H9 (cell line): ENCODE results near the gene SH3RF3. TPM values are rescaled to one million over a fixed set of nuclear protein-coding genes. Genes with fewer than 3 reads are reported as not detected.

Source experiments
- DNase-seq: peaks from one replicate; pipeline ENCODE4 v3.0.0-alpha.2; 2017
- H2AFZ ChIP-seq: one replicate; pipeline ENCODE4 v1.6.1; 2013; ENCODE audit warnings: mild to moderate bottlenecking, low read length, control low read depth, moderate library complexity
- H2AK5ac ChIP-seq: 2 replicates; pipeline ENCODE4 v1.6.1; 2013; ENCODE audit warnings: low read length, control low read depth, mixed read lengths; ENCODE audit not compliant: insufficient read length
- H2BK120ac ChIP-seq: one replicate; pipeline ENCODE4 v1.6.1; 2013; ENCODE audit warnings: low read depth, mild to moderate bottlenecking, low read length, control low read depth, inconsistent platforms; ENCODE audit not compliant: poor library complexity, severe bottlenecking
- H2BK12ac ChIP-seq: 2 replicates; pipeline ENCODE4 v1.6.1; 2013; ENCODE audit warnings: low read length, control low read depth, mixed read lengths, low read depth; ENCODE audit not compliant: insufficient read length
- H2BK15ac ChIP-seq: 2 replicates; pipeline ENCODE4 v1.6.1; 2013; ENCODE audit warnings: low read depth, low read length, control low read depth
- H2BK20ac ChIP-seq: one replicate; pipeline ENCODE4 v1.6.1; 2013; ENCODE audit warnings: low read depth, mild to moderate bottlenecking, low read length, control low read depth, inconsistent platforms; ENCODE audit not compliant: poor library complexity, severe bottlenecking
- H2BK5ac ChIP-seq: 2 replicates; pipeline ENCODE4 v1.6.1; 2013; ENCODE audit warnings: low read length, control low read depth, mixed read lengths; ENCODE audit not compliant: insufficient read length
- H3K14ac ChIP-seq: 2 replicates; pipeline ENCODE4 v1.6.1; 2013; ENCODE audit warnings: low read length, control low read depth; ENCODE audit not compliant: insufficient read depth
- H3K18ac ChIP-seq: 2 replicates; pipeline ENCODE4 v1.6.1; 2013; ENCODE audit warnings: low read depth, mild to moderate bottlenecking, mixed read lengths, low read length, control low read depth; ENCODE audit not compliant: insufficient read length
- H3K23ac ChIP-seq: 2 replicates; pipeline ENCODE4 v1.6.1; 2013; ENCODE audit warnings: low read length, control low read depth, mixed read lengths, low read depth; ENCODE audit not compliant: insufficient read length
- H3K23me2 ChIP-seq: 2 replicates; pipeline ENCODE4 v1.6.1; 2013; ENCODE audit warnings: low read depth, mild to moderate bottlenecking, mixed read lengths, low read length, control low read depth; ENCODE audit not compliant: insufficient read length, poor library complexity, severe bottlenecking
- H3K27ac ChIP-seq: 2 replicates; pipeline ENCODE4 v1.5.1; 2013; ENCODE audit warnings: low read length, control low read depth, mixed read lengths, low read depth; ENCODE audit not compliant: insufficient read length
- H3K27me3 ChIP-seq: 2 replicates; pipeline ENCODE4 v1.6.1; 2013; ENCODE audit warnings: low read length, control low read depth, inconsistent platforms; ENCODE audit not compliant: insufficient read depth
- H3K4ac ChIP-seq: 2 replicates; pipeline ENCODE4 v1.6.1; 2013; ENCODE audit warnings: low read depth, mild to moderate bottlenecking, control low read depth, inconsistent platforms, low read length, moderate library complexity
- H3K4me1 ChIP-seq: 2 replicates; pipeline ENCODE4 v1.6.1; 2013; ENCODE audit warnings: low read length, control low read depth, inconsistent platforms; ENCODE audit not compliant: insufficient read depth
- H3K4me2 ChIP-seq: 2 replicates; pipeline ENCODE4 v1.6.1; 2013; ENCODE audit warnings: low read length, control low read depth, mixed read lengths; ENCODE audit not compliant: insufficient read length, insufficient read depth
- H3K56ac ChIP-seq: 2 replicates; pipeline ENCODE4 v1.6.1; 2013; ENCODE audit warnings: low read depth, mild to moderate bottlenecking, mixed read lengths, low read length, control low read depth; ENCODE audit not compliant: insufficient read length
- H3K79me1 ChIP-seq: 2 replicates; pipeline ENCODE4 v1.6.1; 2013; ENCODE audit warnings: low read depth, mild to moderate bottlenecking, moderate library complexity, low read length, control low read depth, inconsistent platforms; ENCODE audit not compliant: insufficient read depth, poor library complexity, severe bottlenecking
- H3K79me2 ChIP-seq: 2 replicates; pipeline ENCODE4 v1.6.1; 2013; ENCODE audit warnings: low read length, control low read depth, inconsistent platforms; ENCODE audit not compliant: insufficient read depth
- H3K9ac ChIP-seq: 2 replicates; pipeline ENCODE4 v1.6.1; 2013; ENCODE audit warnings: low read length, control low read depth, mixed read lengths; ENCODE audit not compliant: insufficient read length; ENCODE audit errors: extremely low read depth
- H3K9me3 ChIP-seq: one replicate; pipeline ENCODE4 v1.6.1; 2013; ENCODE audit warnings: low read depth, low read length, inconsistent platforms; ENCODE audit not compliant: control insufficient read depth
- H3T11ph ChIP-seq: one replicate; pipeline ENCODE4 v1.6.1; 2013; ENCODE audit warnings: mild to moderate bottlenecking, low read length, control low read depth, inconsistent platforms
- H4K20me1 ChIP-seq: one replicate; pipeline ENCODE4 v1.6.1; 2013; ENCODE audit not compliant: control insufficient read depth, insufficient read length, insufficient read depth
- H4K5ac ChIP-seq: 2 replicates; pipeline ENCODE4 v1.6.1; 2013; ENCODE audit warnings: low read depth, mild to moderate bottlenecking, mixed read lengths, low read length, control low read depth; ENCODE audit not compliant: insufficient read length
- H4K8ac ChIP-seq: replicated peaks from 2 replicates; pipeline ENCODE4 v1.6.1; 2013; ENCODE audit warnings: low read length, control low read depth, mixed read lengths, low read depth; ENCODE audit not compliant: insufficient read length
- H4K91ac ChIP-seq: 2 replicates; pipeline ENCODE4 v1.6.1; 2013; ENCODE audit warnings: low read depth, mild to moderate bottlenecking, moderate library complexity, mixed read lengths, low read length, control low read depth; ENCODE audit not compliant: insufficient read length
- H3K27ac Mint-ChIP-seq, 3 experiments: 2 replicates in 2 of 3; 3 replicates in 1 of 3; pipeline ENCODE4 v1.8.0; 2020 to 2021; ENCODE audit warnings: mixed read lengths in 3 of 3, mild to moderate bottlenecking in 1 of 3, moderate library complexity in 1 of 3
- H3K27me3 Mint-ChIP-seq: 2 replicates; pipeline ENCODE4 v1.8.0; 2021; ENCODE audit warnings: low read depth, mild to moderate bottlenecking, moderate library complexity, mixed read lengths
- H3K36me3 Mint-ChIP-seq, 3 experiments: 2 replicates in 2 of 3; 3 replicates in 1 of 3; pipeline ENCODE4 v1.8.0; 2020 to 2021; ENCODE audit warnings: low read depth in 3 of 3, mixed read lengths in 3 of 3; ENCODE audit not compliant: insufficient read depth in 1 of 3
- H3K4me1 Mint-ChIP-seq, 2 experiments: 2 replicates each; pipeline ENCODE4 v1.8.0; 2020; ENCODE audit warnings: mixed read lengths in 2 of 2
- H3K4me3 Mint-ChIP-seq, 2 experiments: 2 replicates in 1 of 2; 3 replicates in 1 of 2; pipeline ENCODE4 v1.8.0; 2020 to 2021; ENCODE audit warnings: mild to moderate bottlenecking in 2 of 2, mixed read lengths in 2 of 2, moderate library complexity in 1 of 2
- H3K9me3 Mint-ChIP-seq, 2 experiments: 2 replicates in 1 of 2; 3 replicates in 1 of 2; pipeline ENCODE4 v1.8.0; 2020; ENCODE audit warnings: mild to moderate bottlenecking in 2 of 2, mixed read lengths in 2 of 2, moderate library complexity in 1 of 2
- WGBS: extraction: QIAGEN DNeasy Blood & Tissue Kit; methylation state at CpG from one replicate; pipeline ENCODE4 v1.1.7; 2013; ENCODE audit warnings: missing lambda C conversion rate, low lambda C conversion rate, mixed read lengths; ENCODE audit not compliant: insufficient read length; ENCODE audit errors: extremely low coverage; 5-methylcytosine and 5-hydroxymethylcytosine counted together
- total RNA-seq: library from RNA; stranded (reverse); gene quantifications from 2 replicates; pipeline ENCODE4 v1.2.1, GENCODE V29; 2021
- TF ChIP-seq, protein P1 (sequence below): fragments of 200-600 bp; sonication (generic); conservative IDR thresholded peaks from 3 replicates; pipeline ENCODE4 v1.8.0; 2021; ENCODE audit warnings: antibody characterized with exemption, mild to moderate bottlenecking

SH3RF3 gene
- total RNA-seq, 1 experiment from 2014 or later, result 0.46 TPM

- Mint-ChIP-seq H3K27ac (no peak overlapping the region), H3K4me3 (no peak overlapping the region), H3K27me3 (no peaks in the 10 kb centered on the region; the same call in 1 of the 2 replicates), H3K9me3 (peaks cover 18 to 21% of the 10 kb centered on the region in 2 experiments; a peak in 4 of 5 replicates), H3K36me3 (peaks cover 2 to 8% (median 6%) of the 10 kb centered on the region in 3 experiments; a peak in 5 of 7 replicates), H3K4me1 (peaks cover 28 to 31% of the 10 kb centered on the region in 2 experiments)
- Histone ChIP-seq H3K27me3 (no peaks in the 10 kb centered on the region), H2BK5ac (no peak overlapping the region), H3K18ac (no peak overlapping the region), H2BK12ac (no peak overlapping the region), H3K79me2 (no peaks in the 10 kb centered on the region), H3K4me1 (no peaks in the 10 kb centered on the region; the same call in 1 of the 2 replicates), H3K27ac (no peak overlapping the region), H4K91ac (no peak overlapping the region), H3K79me1 (no peaks in the 10 kb centered on the region), H4K5ac (no peak overlapping the region), H2BK120ac (no peak overlapping the region), H2BK20ac (no peak overlapping the region), H3K9me3 (no peaks in the 10 kb centered on the region), H4K20me1 (no peaks in the 10 kb centered on the region), H2BK15ac (no peak overlapping the region), H3T11ph (no peak overlapping the region), H3K9ac (no peak overlapping the region), H3K4me2 (no peak overlapping the region), H4K8ac (no peak overlapping the region), H3K14ac (no peak overlapping the region), H3K56ac (no peak overlapping the region), H2AFZ (no peak overlapping the region), H3K23ac (no peak overlapping the region), H2AK5ac (no peak overlapping the region), H3K4ac (no peak overlapping the region), H3K23me2 (no peaks in the 10 kb centered on the region)
- TF ChIP-seq, protein P1, sequence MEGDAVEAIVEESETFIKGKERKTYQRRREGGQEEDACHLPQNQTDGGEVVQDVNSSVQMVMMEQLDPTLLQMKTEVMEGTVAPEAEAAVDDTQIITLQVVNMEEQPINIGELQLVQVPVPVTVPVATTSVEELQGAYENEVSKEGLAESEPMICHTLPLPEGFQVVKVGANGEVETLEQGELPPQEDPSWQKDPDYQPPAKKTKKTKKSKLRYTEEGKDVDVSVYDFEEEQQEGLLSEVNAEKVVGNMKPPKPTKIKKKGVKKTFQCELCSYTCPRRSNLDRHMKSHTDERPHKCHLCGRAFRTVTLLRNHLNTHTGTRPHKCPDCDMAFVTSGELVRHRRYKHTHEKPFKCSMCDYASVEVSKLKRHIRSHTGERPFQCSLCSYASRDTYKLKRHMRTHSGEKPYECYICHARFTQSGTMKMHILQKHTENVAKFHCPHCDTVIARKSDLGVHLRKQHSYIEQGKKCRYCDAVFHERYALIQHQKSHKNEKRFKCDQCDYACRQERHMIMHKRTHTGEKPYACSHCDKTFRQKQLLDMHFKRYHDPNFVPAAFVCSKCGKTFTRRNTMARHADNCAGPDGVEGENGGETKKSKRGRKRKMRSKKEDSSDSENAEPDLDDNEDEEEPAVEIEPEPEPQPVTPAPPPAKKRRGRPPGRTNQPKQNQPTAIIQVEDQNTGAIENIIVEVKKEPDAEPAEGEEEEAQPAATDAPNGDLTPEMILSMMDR, result no peak
- DNase-seq, result no peak
- no CpG with 5 or more reads among the region's 7 CpGs for WGBS
These were observed 45.8 kb downstream of the SH3RF3 start for GRCh38 chr2:109174626-109175349.
